HK-2 (cell line): Measurements from ENCODE around the gene CHST5.
A peak's percentile ranks its signal among the peaks of the same experiment; 100 is the strongest.
"Not testable (repeated sequence)": the region's sequence is repeated elsewhere in the genome, so short reads cannot be mapped to it uniquely, and the experiment has no call there.

Experiments
- DNase-seq: peaks from one replicate; pipeline ENCODE4 v3.0.0-alpha.2; 2018; ENCODE audit not compliant: unreplicated experiment

The CHST5 gene

DNA sequence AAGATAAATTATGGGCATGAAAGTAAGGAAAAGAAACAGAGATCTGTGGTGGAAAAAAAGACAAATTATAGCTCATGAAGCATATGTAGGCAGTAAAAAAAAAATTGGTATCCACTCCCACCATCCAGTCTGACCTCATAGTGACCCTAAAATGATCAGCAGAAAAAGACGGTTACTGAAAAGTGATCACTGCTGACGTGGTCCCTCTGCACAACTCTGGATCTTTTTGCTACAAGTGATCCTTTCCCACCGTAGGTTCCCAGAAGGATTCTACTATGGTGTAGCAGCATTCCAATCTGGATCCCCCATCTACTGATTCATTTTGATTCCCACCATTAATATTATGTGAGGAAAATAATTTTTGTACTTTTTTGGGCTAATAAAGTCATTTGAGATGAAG is 29.8 kb downstream of the CHST5 start:
- DNase-seq: no peak

DNA sequence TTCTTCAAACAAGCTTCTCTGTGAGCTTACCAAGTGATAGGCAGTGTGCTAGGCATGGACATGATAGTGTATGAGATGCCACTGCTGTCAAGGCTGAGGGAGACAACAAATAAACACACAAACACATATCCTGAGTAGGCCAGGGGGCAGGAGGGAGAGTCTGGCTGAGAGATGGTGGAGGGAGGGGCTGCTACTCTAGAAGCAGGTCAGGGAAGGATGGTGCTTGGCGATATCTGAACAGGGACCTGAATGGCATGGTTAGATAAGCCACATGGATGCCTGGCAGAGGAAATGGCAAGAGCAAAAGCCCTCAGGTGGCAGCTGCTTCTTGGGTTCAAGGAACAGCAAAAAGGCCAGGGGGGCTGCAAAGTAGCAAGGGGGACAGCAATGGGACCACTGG is 32.1 kb downstream of the CHST5 start:
- no peak for DNase-seq

DNA sequence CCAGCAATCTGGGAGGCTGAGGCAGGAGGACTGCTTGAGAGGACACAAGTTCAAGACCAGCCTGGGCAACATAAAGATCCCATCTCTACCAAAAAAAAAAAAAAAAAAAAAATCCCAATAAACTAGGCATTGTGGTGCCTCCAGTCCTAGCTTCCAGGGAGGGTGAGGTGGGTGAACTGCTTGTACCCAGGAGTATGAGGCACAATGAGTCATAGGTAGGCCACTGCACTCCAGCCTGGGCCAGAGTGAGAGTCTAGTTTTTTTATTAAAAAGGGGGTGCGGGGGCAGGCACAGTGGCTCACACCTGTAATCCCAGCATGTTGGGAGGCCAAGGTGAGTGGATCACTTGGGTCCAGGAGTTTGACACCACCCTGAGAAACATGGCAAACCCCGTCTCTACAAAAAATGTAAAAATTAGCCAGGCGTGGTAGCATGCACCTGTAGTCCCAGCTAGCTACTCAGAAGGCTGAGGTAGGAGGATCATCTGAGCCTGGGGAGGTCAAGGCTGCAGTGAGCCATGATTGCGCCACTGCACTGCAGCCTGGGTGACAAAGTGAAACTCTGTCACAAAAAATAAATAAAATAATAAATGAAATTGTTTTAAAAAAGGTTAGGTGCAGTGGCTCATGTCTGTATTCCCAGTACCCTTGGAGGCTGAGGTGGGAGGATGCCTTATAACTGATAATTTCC is 32.8 kb downstream of the CHST5 start:
- DNase-seq: no peak

DNA sequence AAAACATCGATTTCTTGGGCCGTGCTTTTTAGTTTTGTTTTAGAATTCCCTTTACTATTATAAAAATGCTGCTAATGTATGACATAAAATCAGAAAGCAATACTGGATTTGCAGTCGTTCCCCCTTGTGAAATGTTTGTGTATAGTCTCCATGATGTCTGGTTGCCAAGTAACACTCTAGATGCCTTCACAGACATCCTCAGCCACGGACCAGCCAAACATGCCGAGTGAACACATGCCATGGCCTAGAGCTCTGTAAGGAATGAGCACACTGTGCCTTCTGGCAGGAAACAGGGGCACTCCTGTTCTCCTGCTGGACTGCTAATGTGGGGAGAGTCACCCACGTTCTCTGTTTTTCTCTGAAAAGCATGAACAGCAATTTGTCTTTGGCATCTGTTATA is 34.1 kb downstream of the CHST5 start:
- DNase-seq: not testable (repeated sequence)

DNA sequence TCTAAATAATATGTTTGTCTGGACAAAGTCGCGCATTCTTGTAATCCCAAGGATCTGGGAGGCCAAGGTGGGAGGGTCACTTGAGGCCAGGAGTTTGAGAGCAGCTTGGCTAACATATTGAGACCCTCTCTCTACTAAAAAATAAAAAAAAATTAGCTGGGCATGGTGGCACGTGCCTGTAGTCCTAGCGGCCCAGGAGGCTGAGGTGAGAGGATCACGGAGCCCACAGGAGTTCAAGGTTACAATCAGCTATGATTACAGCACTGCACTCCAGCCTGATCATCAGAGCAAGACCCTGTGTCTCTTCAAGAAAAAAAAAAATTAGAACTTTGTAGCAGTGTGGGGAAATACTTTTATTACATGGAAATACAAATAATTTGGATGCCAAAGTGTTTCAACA is 34.5 kb downstream of the CHST5 start:
- no peak for DNase-seq

DNA sequence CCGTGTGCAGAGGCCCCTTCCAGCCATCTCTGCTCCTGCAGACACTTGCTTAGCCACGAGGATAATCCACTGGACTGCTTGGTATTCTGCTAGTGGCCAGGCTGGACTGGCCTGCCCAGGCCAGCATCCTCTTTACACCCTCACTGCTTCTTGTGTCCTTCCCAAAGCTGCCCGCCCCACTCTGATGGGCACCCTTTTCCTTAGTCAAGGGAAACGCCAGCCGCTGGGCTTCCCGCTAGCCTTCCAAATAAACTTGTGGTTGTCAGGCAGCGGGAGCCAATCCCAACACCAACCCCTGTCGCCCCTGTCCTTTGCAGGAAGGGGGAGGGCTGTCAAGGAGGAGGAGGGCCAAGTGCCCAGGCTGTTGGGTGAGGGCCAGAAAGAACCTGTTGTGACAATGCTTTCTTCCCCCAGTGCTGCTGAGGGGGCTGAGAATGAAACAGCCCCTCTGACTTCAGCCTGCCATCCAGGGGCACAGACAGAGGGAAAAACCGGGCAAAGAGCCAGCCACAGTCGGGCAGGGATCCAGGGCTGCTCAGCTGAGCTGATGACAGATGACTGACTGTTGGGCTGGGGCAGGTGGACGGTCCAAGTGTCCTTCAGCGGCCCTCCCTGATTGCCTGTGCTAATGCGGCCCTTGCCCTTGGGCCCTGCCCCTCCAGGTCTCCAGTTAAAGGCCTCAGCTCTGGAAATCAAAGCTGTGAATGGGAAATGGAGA is 37.1 kb downstream of the CHST5 start:
- DNase-seq: peak; percentile 62

DNA sequence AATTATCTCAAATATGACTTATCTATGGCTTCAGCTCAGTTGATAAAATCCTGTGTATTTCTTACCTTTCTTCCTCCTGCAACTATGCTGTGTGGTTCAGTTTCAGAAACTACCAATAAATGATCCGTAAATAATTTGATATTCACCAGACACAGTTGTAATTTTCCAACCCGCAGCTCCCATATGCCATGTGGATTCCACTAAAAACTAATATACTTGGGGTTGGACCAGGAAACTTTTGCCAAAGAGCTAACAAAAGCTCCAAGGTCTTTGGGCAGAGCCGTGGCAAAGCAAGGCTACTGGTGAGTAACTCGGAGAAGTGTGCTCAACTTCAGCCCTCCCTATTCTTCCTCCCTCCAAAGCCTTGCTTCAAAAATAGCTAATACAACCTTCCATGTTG is 38.4 kb downstream of the CHST5 start:
- no peak for DNase-seq

DNA sequence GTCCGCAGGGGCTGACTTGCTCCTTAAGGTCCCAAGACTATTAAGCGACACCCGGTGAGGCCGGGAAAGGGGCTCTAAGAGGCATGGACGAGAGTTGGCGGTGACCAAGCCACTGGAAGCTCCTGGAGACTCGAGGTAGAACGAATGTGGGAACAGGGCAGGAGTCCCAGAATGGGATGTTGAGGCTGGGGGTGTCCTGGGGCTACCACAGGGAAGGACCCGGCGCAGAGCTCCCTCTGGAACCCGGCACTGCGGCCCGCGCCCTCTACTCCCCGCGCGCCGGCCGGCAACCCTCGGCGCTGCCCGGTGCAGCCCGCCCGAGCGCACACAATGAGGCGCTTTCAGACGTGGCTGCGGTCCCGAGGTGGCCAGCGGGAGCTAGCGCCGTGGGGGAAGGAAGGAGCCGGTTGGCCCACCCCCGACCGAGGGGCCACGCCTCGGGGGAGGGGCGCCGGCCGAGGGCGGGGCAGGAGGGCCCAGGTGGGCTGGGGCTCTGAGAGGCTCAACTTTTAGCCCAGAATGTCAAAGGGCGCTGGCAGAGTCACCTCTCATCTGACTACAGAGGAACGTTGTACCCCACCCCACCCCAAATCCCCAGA is 40.7 kb downstream of the CHST5 start, which contains the start of gene CHST6:
CHST6 (minus strand) TSS at position 366 of the 599 bp plus-strand sequence. CDS start 15,613 bp downstream, outside the sequence.
- no peak for DNase-seq

DNA sequence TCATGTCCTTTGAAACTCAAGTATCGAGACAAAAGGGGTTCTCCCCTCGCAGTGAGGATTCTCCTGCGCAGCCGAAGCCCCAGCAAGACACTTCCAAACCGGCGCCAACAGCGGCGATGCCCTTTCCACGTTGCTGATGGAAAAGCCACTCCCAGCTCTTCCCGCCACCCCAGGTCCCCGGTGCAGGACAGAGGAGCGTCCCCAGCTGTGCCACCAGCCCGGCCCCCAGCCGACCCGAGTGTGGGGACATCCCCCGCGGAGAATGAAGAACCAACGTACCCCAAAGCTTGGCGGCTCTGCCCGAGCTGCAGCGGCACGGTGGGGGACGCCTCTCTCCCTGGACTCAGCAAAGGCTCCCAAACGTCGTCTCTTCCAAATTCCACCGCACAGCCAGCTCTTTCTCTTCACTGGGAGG is 41.2 kb downstream of the CHST5 start:
- DNase-seq: no peak

DNA sequence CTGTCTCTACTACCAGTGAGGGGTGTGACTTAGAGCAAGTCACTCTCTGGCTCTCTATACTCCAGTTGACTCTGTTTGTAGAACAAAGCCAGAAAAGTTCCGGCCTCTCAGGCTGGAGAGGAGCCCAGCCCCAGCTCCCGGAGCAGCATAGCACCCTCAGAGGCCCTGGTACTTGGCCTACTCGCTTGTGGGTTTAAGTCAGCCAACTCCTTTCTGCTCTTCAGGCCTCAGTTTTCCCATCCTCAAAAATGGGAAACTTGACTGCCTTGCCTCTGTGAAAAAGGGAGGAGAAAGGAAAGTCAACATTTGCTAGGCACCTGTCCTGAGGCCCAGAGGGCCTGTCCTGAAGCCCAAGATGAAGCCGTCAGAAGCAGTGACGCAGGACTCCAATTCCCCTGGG is 41.7 kb downstream of the CHST5 start:
- DNase-seq: no peak

DNA sequence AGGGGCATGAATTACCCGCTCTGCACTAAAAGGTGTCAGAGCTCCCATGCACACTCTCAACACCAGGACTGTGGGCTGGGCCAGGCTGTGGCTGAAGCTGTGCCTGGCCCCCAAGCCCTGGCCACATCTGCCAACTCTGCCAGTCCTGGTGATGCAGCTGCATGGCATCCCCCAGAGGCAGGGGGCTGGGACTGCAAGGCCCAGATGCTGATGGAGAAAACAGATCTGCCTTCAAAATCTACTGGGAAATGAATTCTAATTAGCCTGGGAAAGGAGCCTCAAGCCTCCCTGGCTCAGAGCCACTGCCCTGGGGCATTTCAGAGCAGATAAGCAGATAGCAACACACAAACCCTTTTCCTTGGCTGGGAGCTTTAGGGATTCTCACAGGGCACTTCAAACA is 44.0 kb downstream of the CHST5 start:
- DNase-seq: no peak

DNA sequence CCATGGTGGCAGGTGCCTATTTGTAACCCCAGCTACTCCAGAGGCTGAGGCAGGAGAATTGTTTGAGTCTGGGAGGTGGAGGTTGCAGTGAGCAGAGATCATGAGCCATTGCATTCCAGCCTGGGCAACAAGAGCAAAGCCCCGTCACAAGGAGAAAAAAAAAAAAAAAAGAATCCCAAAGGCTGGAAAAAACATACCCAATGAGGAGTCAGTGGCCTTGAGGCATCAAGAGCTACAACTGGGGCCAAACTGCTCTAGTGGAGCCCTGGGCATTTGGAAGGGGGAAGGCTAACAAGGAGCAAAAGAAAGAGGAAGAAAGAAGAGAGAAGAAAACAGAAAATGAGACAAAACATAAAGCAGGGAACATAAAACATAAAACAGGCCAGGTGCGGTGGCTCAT is 47.6 kb downstream of the CHST5 start:
- DNase-seq: no peak

DNA sequence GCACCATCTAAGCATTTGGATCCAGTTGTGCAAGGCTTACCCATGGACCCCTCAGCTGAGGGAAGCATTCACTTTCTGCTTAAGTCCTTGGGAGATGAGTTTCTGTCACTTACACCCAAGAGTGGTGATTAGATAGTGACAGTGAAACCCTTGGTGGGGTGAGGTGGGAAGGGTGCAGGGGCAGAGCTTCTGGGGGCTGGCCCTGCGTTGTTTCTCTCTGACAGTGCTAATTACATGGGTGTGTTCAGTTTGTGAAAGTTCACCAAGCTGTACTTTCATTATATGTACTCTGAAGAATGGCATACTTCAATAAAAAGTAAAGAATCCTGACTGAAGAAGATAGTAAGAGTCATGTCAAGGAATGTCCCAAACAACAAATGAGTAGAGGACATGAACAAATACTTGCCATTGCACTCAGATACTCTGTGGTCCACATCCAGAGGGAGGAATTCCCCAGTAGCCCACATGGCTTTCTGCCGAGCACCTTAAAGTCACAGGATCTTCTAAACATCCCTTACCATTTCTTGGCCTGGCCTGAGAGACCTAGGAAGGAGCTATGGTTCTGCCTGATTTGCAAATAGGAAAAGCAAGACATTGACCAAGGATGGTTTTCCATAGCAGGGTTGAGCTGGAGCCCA is 49.1 kb downstream of the CHST5 start:
- no peak for DNase-seq

DNA sequence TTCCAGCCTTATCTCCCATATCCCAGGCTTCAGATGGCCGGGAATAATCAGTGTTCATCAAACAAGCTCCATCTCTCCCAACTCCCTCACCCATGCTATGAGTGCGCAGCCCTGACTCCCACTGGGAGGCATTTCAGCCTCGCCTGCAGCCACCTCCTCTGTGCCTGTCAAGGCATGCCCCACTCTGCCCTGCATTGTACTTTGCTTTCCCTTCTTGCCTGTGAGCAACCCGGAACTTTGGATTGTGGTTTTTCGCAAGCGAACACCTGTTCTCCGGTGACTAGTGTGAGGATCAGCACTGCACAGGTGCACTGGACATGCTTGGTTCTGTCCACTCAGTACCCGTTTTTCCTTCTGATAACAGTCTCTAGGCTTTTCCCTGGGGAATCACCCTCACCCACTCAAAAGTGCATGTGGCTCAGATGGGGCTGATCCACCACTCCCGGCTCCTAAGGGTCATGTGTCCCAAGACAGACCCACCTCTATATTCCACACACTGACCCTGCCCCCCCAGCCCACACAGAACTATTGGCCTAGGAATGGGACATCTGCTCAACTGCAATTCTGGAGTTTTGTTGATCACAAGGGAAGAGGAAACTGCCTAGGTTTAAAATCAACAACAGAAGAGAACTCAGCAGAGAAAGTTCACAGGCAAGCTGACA is 49.8 kb downstream of the CHST5 start:
- DNase-seq: no peak

DNA sequence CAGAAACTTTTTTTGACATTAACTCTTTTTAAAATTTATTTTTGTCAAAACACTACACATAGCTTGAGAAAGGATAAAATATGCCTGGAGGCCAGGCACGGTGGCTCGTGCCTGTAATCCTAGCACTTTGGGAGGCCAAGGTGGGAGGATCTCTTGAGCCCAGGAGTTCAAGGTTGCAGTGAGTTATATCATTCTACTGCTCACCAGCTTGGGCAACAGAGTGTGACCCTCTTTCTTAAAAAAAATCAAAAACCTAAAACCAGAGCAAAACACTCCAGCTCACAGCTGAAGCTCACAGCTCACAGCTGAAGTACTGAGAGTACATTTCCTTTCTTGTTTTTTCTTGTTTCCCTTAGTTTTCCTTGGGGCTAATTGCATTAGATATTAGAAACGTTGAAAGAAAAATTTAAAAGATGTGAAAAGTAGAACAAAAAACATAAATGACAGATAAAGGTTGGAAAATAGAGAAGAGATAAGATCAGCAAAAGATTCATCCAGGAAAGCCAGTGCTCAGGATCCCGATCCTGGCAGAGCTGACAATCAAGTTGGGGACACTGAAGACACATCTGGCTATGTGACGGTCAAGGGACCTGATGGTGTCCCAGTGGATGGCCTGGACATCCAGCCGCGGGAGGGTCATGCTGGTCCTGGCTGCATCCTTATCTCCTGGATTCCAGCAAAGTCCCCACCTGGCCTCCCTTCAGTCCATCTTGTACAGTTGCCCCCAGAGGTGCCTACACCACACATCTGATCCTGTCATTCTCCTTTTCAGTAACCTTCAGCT is 50.5 kb downstream of the CHST5 start:
- no peak for DNase-seq

DNA sequence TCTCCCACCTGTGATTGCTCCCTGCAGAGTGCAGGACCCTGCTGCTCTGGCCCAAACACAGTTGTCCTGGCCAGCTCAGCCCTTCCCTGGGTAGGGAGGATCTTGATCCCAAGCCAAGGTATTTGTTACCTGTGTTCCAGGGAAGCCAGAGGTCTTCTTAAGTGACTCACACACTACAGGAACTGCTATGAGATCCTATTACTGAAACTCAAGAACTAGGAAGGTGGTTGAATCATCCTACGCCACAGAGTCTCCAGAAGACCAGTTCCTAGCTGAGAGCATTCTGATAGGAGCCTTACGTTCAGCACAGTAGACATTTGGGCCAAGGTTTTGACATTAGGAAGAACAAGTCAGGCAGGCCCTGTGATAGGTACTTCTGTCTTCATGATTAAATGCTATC is 52.7 kb downstream of the CHST5 start:
- DNase-seq: no peak

DNA sequence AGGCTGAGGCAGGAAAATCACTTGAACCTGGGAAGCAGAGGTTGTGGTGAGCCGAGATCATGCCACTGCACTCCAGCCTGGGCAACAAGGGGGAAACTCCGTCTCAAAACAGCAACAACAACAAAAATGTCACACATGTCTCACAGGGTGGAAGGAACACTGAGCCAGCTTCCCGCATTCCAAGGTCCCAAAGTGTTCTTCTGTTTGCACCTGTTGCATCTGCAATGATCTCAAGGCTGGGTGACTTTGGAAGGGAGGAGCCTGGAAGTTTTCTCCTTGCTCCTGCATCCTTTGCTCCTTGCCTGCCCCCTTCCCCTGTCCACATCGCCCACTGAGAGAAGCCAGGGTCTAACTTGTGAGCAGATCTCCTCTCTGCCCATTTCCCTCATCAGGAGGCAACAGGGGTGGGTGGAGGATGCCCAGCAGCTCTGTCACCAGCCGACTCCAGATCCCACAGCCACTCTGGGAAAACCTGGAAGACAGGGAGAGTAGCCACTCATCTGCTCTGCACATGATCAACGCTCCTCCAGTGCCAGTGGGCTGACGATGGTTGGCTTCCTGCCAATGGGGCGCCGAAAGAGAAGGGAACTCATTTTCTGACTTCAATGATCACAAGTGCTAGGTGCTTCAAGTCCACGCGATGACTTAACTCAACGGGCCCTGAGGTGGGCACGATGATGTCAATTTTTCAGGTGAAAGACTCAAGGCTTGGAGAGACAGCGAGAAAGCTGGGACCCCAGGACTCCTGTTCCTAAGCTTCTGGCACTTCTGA is 53.3 kb downstream of the CHST5 start:
- no peak for DNase-seq

DNA sequence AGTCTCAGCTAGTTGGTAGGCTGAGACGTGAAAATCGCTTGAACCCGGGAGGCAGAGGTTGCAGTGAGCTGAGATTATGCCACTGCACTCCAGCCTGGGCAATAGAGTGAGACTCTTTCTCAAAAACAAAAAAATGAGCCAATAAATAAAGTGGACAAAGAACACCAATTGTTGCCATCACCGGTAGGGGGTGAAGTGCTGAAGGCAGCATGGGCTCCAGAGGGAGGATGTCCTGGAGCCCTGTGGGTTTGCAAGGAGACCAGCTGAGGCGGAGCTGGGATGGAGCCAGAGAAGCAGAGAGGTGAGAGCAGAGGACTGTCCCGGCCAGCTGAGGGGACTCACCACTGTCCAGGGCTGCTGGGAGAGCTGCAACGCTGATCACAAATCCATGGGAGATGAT is 54.4 kb downstream of the CHST5 start:
- DNase-seq: no peak

DNA sequence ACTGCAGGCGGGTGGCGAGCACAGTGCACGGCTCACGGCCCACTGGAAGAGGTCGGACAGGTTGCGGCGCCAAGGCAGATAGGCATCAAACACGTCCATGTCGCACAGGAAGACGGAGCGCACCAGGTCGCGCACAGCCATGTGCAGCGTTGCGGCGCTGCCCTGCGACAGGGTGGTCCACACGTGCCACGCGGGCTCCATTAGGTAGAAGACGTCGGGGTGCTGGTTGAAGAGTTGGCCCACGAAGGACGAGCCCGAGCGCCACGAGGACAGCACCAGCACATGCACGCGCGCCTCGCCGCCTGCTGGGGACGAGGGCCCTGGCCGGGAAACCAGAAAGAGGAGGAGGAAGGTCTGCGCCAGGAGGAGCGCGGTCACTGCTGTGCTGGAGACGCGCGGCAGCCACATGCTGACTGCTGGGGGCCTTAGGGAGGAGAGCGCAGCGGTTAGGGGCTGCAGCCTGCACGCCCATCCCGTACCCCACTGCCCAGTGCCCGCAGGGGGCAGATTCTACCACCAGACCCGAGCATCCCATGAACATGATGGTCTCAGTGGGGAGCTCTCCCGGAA is 56.4 kb downstream of the CHST5 start:
- no peak for DNase-seq
